ENCODE results near the gene KIF26B. TPM values are rescaled to one million over a fixed set of nuclear protein-coding genes. Genes with fewer than 3 reads are reported as not detected.

Gene KIF26B
- total and polyA plus RNA-seq, 2 of the 4 experiments (the other 2 are of a cell fraction): 0.53 to 0.54 TPM

DNA sequence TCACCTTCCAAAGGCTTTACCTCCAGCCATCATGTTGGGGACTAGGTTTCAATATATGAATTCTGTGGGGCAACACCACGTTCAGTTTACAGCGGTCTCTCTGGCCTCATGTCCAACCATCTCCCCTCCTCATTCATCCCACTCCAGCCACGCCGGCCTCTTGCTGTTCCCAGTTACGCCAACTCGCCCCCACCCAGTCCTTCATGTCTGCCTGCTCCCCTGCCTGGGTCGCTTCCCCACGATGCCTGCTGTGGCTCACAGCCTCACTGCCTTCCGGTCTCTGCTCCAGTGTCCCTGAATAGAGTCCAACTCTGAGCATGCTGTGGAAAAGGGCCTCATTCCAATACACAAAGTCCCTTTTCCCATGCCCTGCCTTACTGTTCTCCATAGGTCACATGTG lies 193.8 kb downstream of the KIF26B start:
- H3K18ac ChIP-seq (ENCODE audit: low read depth, low read length): no peak overlapping the region
- H3K14ac ChIP-seq (replicated peaks; ENCODE audit: low read depth, low read length): no peak overlapping the region
- H3K4ac ChIP-seq (ENCODE audit: low read depth, low read length): no peak overlapping the region
- no peak overlapping the region for H2AK9ac ChIP-seq (replicated peaks; ENCODE audit: low read depth, low read length, poor library complexity)
- no peak overlapping the region for H3K9ac ChIP-seq (ENCODE audit: low read depth, low read length)
- no peak overlapping the region for H2BK20ac ChIP-seq (ENCODE audit: low read depth, low read length)
- H2BK120ac ChIP-seq (ENCODE audit: low read depth, low read length): no peak overlapping the region
- H4K8ac ChIP-seq (ENCODE audit: low read depth in 2 of 2, low read length in 2 of 2): no peak overlapping the region
- H3K79me1 ChIP-seq (ENCODE audit: low read depth in 1 of 2, low read length in 2 of 2): no peaks in the 10 kb centered on the region; a peak in 1 of 4 replicates
- intact Hi-C loops (cut with micrococcal nuclease): no loop called here
- peaks cover 3% of the 10 kb centered on the region; the same call in 1 of the 2 replicates for H3K9me1 ChIP-seq (ENCODE audit: insufficient read depth, low read length)
- dilution Hi-C loops (cut with HindIII; ENCODE audit: low sequenced_read_pairs, unreplicated experiment): no loop called here
- H2AFZ ChIP-seq (replicated peaks; ENCODE audit: low read length, poor library complexity): no peak overlapping the region
- H3K56ac ChIP-seq (ENCODE audit: extremely low read depth, insufficient read depth, low read length): no peak overlapping the region
- H2BK5ac ChIP-seq (ENCODE audit: low read depth, low read length, poor library complexity, severe bottlenecking): no peak overlapping the region
- H3K23ac ChIP-seq (ENCODE audit: low read depth, low read length): no peak overlapping the region
- no peak overlapping the region for H3K4me2 ChIP-seq (ENCODE audit: low read depth, low read length)
- H3K9me3 ChIP-seq (ENCODE audit: control insufficient read depth, insufficient read depth, low read length): peaks cover 3% of the 10 kb centered on the region; the same call in 1 of the 2 replicates
- no peaks in the 10 kb centered on the region; the same call in 1 of the 2 replicates for H4K20me1 ChIP-seq (ENCODE audit: insufficient read depth, low read length)
- no peak overlapping the region for H2BK15ac ChIP-seq (ENCODE audit: low read depth, low read length)
- TF ChIP-seq RCOR1 (IDR thresholded peaks at IDR 0.05; ENCODE audit: insufficient replicate concordance, low read length) (no peak), NFE2L2 (IDR thresholded peaks at IDR 0.05; ENCODE audit: low read depth, low read length) (no peak), RFX5 (IDR thresholded peaks at IDR 0.05; ENCODE audit: low read depth, low read length) (no peak), CEBPB (IDR thresholded peaks at IDR 0.05; ENCODE audit: low read depth, low read length) (no peak), BHLHE40 (IDR thresholded peaks at IDR 0.05; ENCODE audit: low read depth, low read length) (no peak), POLR2A (IDR thresholded peaks at IDR 0.05; ENCODE audit: low read depth, low read length) (no peak), MAZ (IDR thresholded peaks at IDR 0.05; ENCODE audit: borderline replicate concordance, low read depth, low read length) (no peak), FOS (IDR thresholded peaks at IDR 0.05; ENCODE audit: low read depth, low read length) (no peak), CHD1 (IDR thresholded peaks at IDR 0.05; ENCODE audit: low read depth, low read length) (no peak), MXI1 (IDR thresholded peaks at IDR 0.05; ENCODE audit: borderline replicate concordance, low read depth, low read length) (no peak), RAD21 (IDR thresholded peaks at IDR 0.05; ENCODE audit: low read length) (no peak), SMC3 (IDR thresholded peaks at IDR 0.05; ENCODE audit: low read depth, low read length) (no peak), MAFK (IDR thresholded peaks at IDR 0.05; ENCODE audit: low read depth, low read length) (no peak)
- TF ChIP-seq, protein P1, sequence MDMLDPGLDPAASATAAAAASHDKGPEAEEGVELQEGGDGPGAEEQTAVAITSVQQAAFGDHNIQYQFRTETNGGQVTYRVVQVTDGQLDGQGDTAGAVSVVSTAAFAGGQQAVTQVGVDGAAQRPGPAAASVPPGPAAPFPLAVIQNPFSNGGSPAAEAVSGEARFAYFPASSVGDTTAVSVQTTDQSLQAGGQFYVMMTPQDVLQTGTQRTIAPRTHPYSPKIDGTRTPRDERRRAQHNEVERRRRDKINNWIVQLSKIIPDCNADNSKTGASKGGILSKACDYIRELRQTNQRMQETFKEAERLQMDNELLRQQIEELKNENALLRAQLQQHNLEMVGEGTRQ (IDR thresholded peaks at IDR 0.05; ENCODE audit: low read depth, low read length): no peak
- TF ChIP-seq, protein P2, sequence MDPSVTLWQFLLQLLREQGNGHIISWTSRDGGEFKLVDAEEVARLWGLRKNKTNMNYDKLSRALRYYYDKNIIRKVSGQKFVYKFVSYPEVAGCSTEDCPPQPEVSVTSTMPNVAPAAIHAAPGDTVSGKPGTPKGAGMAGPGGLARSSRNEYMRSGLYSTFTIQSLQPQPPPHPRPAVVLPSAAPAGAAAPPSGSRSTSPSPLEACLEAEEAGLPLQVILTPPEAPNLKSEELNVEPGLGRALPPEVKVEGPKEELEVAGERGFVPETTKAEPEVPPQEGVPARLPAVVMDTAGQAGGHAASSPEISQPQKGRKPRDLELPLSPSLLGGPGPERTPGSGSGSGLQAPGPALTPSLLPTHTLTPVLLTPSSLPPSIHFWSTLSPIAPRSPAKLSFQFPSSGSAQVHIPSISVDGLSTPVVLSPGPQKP (IDR thresholded peaks at IDR 0.05; ENCODE audit: borderline replicate concordance, low read depth, low read length): no peak
- TF ChIP-seq, protein P3, sequence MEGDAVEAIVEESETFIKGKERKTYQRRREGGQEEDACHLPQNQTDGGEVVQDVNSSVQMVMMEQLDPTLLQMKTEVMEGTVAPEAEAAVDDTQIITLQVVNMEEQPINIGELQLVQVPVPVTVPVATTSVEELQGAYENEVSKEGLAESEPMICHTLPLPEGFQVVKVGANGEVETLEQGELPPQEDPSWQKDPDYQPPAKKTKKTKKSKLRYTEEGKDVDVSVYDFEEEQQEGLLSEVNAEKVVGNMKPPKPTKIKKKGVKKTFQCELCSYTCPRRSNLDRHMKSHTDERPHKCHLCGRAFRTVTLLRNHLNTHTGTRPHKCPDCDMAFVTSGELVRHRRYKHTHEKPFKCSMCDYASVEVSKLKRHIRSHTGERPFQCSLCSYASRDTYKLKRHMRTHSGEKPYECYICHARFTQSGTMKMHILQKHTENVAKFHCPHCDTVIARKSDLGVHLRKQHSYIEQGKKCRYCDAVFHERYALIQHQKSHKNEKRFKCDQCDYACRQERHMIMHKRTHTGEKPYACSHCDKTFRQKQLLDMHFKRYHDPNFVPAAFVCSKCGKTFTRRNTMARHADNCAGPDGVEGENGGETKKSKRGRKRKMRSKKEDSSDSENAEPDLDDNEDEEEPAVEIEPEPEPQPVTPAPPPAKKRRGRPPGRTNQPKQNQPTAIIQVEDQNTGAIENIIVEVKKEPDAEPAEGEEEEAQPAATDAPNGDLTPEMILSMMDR (conservative IDR thresholded peaks at IDR 0.05; ENCODE audit: low read depth, low read length): no peak
- H3K4me1 ChIP-seq (ENCODE audit: control insufficient read depth, insufficient read depth, low read length): no peaks in the 10 kb centered on the region
- no peaks in the 10 kb centered on the region for H3K36me3 ChIP-seq (ENCODE audit: control insufficient read depth, insufficient read depth, low read length)
- 84% methylated on average over 5 of the region's 9 CpGs; no CpG with 5 or more reads in 1 of the 2 experiments for WGBS, 2 experiments (ENCODE audit: extremely low coverage in 2 of 2, insufficient read length in 1 of 2)
- no peak overlapping the region for H3K27ac ChIP-seq (ENCODE audit: insufficient read depth, low read length)
- H4K91ac ChIP-seq (ENCODE audit: insufficient read depth, low read depth, low read length): no peak overlapping the region
- no peaks in the 10 kb centered on the region for H3K27me3 ChIP-seq (ENCODE audit: control insufficient read depth, insufficient read depth, low read length)
- ChIA-PET CTCF (no interaction called here), POLR2A (ENCODE audit: unreplicated experiment) (no interaction called here)
- in situ Hi-C loops (cut with MboI; ENCODE audit: low sequenced_read_pairs): no loop called here
- H4K5ac ChIP-seq (ENCODE audit: low read depth, low read length): no peak overlapping the region
- H3K4me3 ChIP-seq (ENCODE audit: insufficient read depth, low read depth, low read length): no peak overlapping the region
- BruUV-seq (replicated peaks): no TSS peak
- H2AK5ac ChIP-seq (ENCODE audit: low read depth, low read length): no peak overlapping the region
- DNase-seq: no peak
- ATAC-seq (ENCODE audit: low read depth): no peak

Measured in IMR-90 (cell line).